HUES6 (cell line): ENCODE measurements around the gene ZNF540.

Experiments used
- H3K27ac ChIP-seq: 2 replicates; pipeline ENCODE4 v1.7.0; 2013; ENCODE audit warnings: low read depth, mild to moderate bottlenecking, low read length, inconsistent platforms
- H3K27me3 ChIP-seq: 2 replicates; pipeline ENCODE4 v1.6.1; 2013; ENCODE audit warnings: low read length; ENCODE audit not compliant: control insufficient read depth, insufficient read depth
- H3K36me3 ChIP-seq: 2 replicates; pipeline ENCODE4 v1.6.1; 2013; ENCODE audit warnings: low read length; ENCODE audit not compliant: control insufficient read depth, insufficient read depth
- H3K4me1 ChIP-seq: 2 replicates; pipeline ENCODE4 v1.6.1; 2013; ENCODE audit warnings: low read length; ENCODE audit not compliant: control insufficient read depth, insufficient read depth
- H3K4me3 ChIP-seq: 2 replicates; pipeline ENCODE4 v1.5.1; 2013; ENCODE audit warnings: low read depth, low read length
- H3K9ac ChIP-seq: one replicate; pipeline ENCODE4 v1.6.1; 2013; ENCODE audit warnings: mild to moderate bottlenecking, low read length
- H3K9me3 ChIP-seq: 2 replicates; pipeline ENCODE4 v1.6.1; 2013; ENCODE audit warnings: low read depth, low read length; ENCODE audit not compliant: control insufficient read depth, insufficient read depth

Gene ZNF540

GRCh38 chr19:37594304-37594981 is at the start of gene ZNF540, which contains the start of gene ZNF571:
TSS of gene ZNF540 (plus strand) at chr19:37594876. CDS start at chr19:37598448, 3,572 bp downstream.
TSS of gene ZNF571 (minus strand) at chr19:37594792. CDS start at chr19:37586676, 8,116 bp downstream.
- Histone ChIP-seq H3K4me3 (peak within 1 kb of the TSS; percentile 90), H3K9me3 (peaks cover 16% of the 10 kb centered on the region)

DNA sequence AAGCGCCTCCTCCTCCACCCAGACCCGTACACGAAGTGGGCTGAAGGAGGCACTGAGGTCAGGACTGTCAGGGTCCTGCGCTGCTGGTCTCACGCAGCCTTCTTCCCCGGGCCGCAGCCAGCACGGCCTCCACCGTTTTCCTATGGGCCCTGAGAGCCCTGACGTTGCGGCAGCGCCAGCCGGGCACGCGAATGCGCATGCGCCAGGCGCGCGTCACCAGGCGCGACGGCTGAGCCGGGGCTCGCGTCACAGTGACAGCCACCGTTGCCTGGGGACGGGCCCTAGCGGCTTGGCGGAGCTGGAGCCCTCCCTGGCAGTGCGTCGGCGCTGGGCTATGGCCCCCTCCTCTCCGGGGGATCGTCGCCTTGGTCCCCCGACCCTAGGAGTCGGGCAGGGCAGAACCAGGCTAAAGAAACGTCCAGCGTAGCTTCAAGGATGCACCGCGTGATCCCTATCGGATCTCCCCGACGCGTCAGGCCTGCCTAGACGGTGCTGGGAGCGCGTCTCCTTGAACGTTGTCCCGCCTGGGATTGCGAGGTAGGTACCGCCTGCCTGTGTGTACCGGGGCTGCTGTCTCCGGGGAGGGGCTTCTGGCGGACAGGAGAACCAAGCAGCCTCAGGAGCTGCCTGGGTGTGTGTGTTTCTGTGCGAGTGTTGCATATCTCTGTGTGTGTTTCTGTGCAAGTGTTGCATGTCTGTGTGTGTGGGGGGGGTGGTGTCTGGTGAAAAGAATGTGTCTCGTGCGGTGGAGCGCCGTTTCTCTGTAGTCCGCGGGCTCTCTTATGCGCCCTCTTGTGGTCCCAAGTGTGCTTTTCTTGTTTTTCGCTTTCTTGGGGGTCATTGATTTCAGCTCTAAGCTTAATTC is 43.3 kb upstream of the ZNF540 start:
- no peaks in the 10 kb centered on the region for H3K27me3 ChIP-seq
- peak overlapping the region; percentile 73; the same call in 1 of the 2 replicates for H3K4me3 ChIP-seq
- no peak overlapping the region for H3K27ac ChIP-seq
- H3K9me3 ChIP-seq, result peaks cover 74% of the 10 kb centered on the region
- H3K4me1 ChIP-seq, result no peaks in the 10 kb centered on the region
- H3K9ac ChIP-seq, result no peak overlapping the region
- no peaks in the 10 kb centered on the region; the same call in 1 of the 2 replicates for H3K36me3 ChIP-seq

More at GRCh38 chr19:37594304-37594981, at the start of gene ZNF540, which contains the start of gene ZNF571:
- Histone ChIP-seq H3K27me3 (peaks cover 7% of the 10 kb centered on the region), H3K4me1 (no peaks in the 10 kb centered on the region), H3K36me3 (peaks cover 3% of the 10 kb centered on the region; the same call in 1 of the 2 replicates), H3K27ac (peak within 1 kb of the TSS; percentile 63), H3K9ac (peak within 1 kb of the TSS; percentile 84)

GRCh38 chr19:37563518-37563917 is 31.2 kb upstream of the ZNF540 start:
- Histone ChIP-seq H3K27ac (no peak overlapping the region), H3K4me3 (no peak overlapping the region), H3K9ac (no peak overlapping the region), H3K4me1 (no peaks in the 10 kb centered on the region), H3K9me3 (peaks cover 90% of the 10 kb centered on the region), H3K36me3 (peaks cover 19% of the 10 kb centered on the region), H3K27me3 (no peaks in the 10 kb centered on the region)

DNA sequence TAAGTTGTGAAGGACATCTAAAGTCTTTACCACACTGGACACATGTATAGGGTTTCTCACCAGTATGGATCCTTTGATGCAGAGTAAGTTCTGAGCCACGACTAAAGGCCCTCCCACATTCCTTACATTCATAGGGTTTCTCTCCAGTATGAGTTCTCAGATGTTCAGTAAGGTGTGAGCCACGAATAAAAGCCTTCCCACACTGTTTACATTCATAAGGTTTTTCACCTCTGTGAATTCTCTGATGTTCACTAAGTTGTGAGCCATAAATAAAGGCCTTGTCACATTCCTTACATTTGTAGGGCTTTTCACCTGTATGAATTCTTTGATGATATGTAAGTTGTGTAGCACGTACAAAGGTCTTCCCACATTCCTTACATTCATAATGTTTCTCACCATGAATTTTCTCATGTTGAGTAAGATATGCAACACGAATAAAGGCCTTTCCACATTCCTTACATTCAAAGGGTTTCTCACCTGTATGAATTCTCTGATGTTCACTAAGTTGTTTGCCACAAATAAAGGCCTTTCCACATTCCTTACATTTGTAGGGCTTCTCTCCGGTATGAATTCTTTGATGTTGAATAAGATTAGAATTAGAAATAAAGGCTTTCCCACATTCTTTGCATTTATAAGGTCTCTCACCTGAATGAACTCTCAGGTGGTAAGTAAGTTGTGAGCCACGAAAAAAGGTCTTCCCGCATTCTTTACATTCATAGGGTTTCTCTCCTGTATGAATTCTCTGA is 29.9 kb upstream of the ZNF540 start:
- Histone ChIP-seq H3K9ac (no peak overlapping the region), H3K27me3 (no peaks in the 10 kb centered on the region), H3K27ac (no peak overlapping the region), H3K4me1 (no peaks in the 10 kb centered on the region), H3K4me3 (no peak overlapping the region), H3K36me3 (peaks cover 17% of the 10 kb centered on the region), H3K9me3 (peaks cover 92% of the 10 kb centered on the region)

DNA sequence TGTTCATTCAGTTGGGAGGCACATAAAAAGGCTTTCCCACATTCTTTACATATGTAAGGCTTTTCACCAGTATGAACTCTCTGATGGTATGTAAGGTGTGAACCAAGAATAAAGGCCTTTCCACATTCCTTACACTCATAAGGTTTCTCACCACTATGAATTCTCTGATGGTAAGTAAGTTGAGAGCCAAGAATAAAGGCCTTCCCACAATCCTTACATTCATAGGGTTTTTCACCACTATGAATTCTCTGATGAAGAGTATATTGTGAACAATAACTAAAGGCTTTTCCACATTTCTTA is 29.4 kb upstream of the ZNF540 start:
- Histone ChIP-seq H3K4me1 (no peaks in the 10 kb centered on the region), H3K36me3 (peaks cover 17% of the 10 kb centered on the region)

DNA sequence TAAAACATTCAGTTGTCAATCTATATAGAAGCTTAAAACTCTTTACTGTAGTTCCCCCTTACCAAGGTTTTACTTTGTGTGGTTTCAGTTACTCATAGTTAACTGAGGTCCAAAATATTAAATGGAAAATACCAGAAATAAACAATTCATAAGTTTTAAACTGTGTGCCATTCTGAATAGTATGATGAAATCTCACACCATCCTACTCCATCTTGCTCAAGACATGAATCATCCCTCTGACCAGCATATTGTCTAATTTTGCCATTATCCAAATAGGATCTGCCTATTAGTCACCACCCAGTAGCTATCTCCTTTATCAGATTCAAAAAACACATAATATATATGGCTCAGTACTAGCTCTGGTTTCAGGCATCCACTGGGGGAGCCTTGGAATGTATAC is 22.5 kb upstream of the ZNF540 start:
- Histone ChIP-seq H3K27me3 (no peaks in the 10 kb centered on the region), H3K9me3 (peaks cover 73% of the 10 kb centered on the region), H3K9ac (no peak overlapping the region), H3K4me1 (no peaks in the 10 kb centered on the region), H3K36me3 (peaks cover 9% of the 10 kb centered on the region), H3K27ac (no peak overlapping the region), H3K4me3 (no peak overlapping the region)

More for the DNA sequence above, 29.4 kb upstream of the ZNF540 start:
- Histone ChIP-seq H3K4me3 (no peak overlapping the region), H3K9ac (no peak overlapping the region), H3K27ac (no peak overlapping the region), H3K27me3 (no peaks in the 10 kb centered on the region), H3K9me3 (peaks cover 95% of the 10 kb centered on the region)

DNA sequence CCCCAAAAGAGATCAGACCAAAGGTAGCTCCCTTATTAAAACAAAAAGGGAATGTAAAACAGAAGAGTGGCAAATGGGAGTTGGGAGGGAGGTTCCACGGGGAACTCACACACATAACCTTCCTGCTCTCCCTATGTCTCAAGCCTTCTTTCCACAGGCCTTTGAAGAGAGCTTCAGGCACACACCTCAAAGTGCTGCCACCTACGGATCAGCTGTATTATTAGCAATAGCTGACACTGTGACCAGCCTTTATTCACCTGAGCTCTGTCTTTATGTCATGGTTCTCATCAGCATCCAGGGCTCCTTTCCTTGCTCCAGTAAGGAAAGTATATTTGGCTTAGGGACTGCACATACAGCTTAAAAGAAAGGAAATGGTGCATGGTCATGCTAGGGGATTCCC is 11.3 kb upstream of the ZNF540 start:
- H3K9me3 ChIP-seq, result peaks cover 65% of the 10 kb centered on the region
- H3K9ac ChIP-seq, result no peak overlapping the region
- no peaks in the 10 kb centered on the region for H3K27me3 ChIP-seq
- H3K27ac ChIP-seq, result no peak overlapping the region
- H3K4me1 ChIP-seq, result no peaks in the 10 kb centered on the region
- no peak overlapping the region for H3K4me3 ChIP-seq
- H3K36me3 ChIP-seq, result peaks cover 49% of the 10 kb centered on the region

DNA sequence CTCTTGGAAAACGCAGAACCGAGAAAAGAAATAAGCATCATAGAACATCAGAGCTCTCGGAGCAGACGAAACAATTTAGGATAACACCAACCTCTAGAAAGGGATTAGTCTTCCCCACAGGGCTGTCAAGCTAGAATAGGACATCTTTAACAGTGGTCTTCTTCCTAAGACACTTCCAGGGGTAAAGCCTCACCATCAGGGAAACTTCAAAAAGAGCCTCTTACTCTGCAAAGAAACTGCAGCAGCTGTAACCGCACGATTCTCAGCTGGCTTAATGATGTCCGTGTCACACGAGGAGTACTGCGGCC is 726 bp upstream of the ZNF540 start:
- H3K27ac ChIP-seq, result no peak overlapping the region
- H3K9ac ChIP-seq, result peak overlapping the region; percentile 84

DNA sequence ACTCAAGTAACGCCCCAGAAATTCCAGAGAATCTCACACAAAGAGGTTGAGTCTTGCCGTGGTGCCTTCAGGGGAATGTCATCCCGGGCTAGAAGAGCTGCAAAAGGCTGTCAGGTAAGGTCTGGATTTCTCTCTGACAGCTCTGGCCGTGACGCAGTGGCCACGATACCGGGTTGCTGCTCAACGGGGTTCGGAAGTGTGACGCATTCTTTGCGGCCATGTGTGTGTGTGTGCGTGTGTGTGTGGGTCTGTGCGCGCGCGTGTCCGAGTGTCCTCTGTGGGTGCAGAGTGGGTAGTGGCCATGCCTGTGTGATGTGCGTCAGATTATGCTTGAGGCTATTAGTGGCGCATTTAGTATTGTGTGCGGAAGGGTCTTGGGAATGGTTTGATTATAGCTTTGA is 306 bp downstream of the ZNF540 start:
- peaks cover 3% of the 10 kb centered on the region; the same call in 1 of the 2 replicates for H3K36me3 ChIP-seq
- H3K27ac ChIP-seq, result no peak overlapping the region
- H3K4me1 ChIP-seq, result no peaks in the 10 kb centered on the region
- peaks cover 7% of the 10 kb centered on the region for H3K27me3 ChIP-seq
- peak overlapping the region; percentile 90 for H3K4me3 ChIP-seq
- peaks cover 14% of the 10 kb centered on the region for H3K9me3 ChIP-seq
- peak overlapping the region; percentile 48 for H3K9ac ChIP-seq

More for the DNA sequence above, 726 bp upstream of the ZNF540 start:
- peaks cover 3% of the 10 kb centered on the region; the same call in 1 of the 2 replicates for H3K36me3 ChIP-seq
- peaks cover 7% of the 10 kb centered on the region for H3K27me3 ChIP-seq
- peak overlapping the region; percentile 90 for H3K4me3 ChIP-seq
- H3K4me1 ChIP-seq, result no peaks in the 10 kb centered on the region
- H3K9me3 ChIP-seq, result peaks cover 20% of the 10 kb centered on the region

GRCh38 chr19:37635076-37636056 is 40.7 kb downstream of the ZNF540 start:
- Histone ChIP-seq H3K27ac (no peak overlapping the region), H3K9me3 (peaks cover 75% of the 10 kb centered on the region), H3K36me3 (peaks cover 23% of the 10 kb centered on the region), H3K4me3 (no peak overlapping the region), H3K4me1 (no peaks in the 10 kb centered on the region), H3K27me3 (no peaks in the 10 kb centered on the region), H3K9ac (no peak overlapping the region)
